OCI-LY7 (cell line): Measurements from ENCODE around the gene LYRM4. TPM values are rescaled to one million over a fixed set of nuclear protein-coding genes. Genes with fewer than 3 reads are reported as not detected.

ENCODE experiments used
- BruUV-seq: library from RNA; stranded (reverse); fragments of 400-500 nt; replicated peaks from 2 replicates; lab custom pipeline; 2021; lab: Mats Ljungman, UMichigan
- CTCF ChIA-PET: fragments of 300-600 bp; sonication (Branson Sonifier 250); formaldehyde crosslinking; loops from one replicate; lab custom pipeline; 2022; ENCODE audit warnings: antibody characterized with exemption; ENCODE audit not compliant: unreplicated experiment; lab: Charles Lee
- POLR2A ChIA-PET: fragments of 300-600 bp; sonication (Branson Sonifier 250); formaldehyde crosslinking; loops from one replicate; lab custom pipeline; 2022; ENCODE audit warnings: antibody characterized with exemption; lab: Charles Lee
- DNase-seq: peaks from one replicate; pipeline ENCODE4 v3.0.0-alpha.2; 2015; ENCODE audit warnings: low spot score
- H2AFZ ChIP-seq: fragments of 200-600 bp; sonication (generic), shearing (Covaris generic); 2 replicates; pipeline ENCODE4 v1.6.1; 2014; ENCODE audit warnings: mild to moderate bottlenecking, antibody characterized with exemption, low read length, moderate library complexity
- H3K27ac ChIP-seq: fragments of 200-600 bp; sonication (generic); 2 replicates; pipeline ENCODE4 v1.5.1; 2014; ENCODE audit warnings: mixed run types, low read depth, mild to moderate bottlenecking, moderate library complexity, low read length, inconsistent platforms; ENCODE audit not compliant: poor library complexity, severe bottlenecking
- H3K36me3 ChIP-seq: fragments of 200-600 bp; sonication (generic); 2 replicates; pipeline ENCODE4 v1.6.1; 2014; ENCODE audit warnings: mild to moderate bottlenecking, antibody characterized with exemption, low read length, moderate library complexity, mixed read lengths; ENCODE audit not compliant: insufficient read depth
- H3K4me1 ChIP-seq: fragments of 200-600 bp; sonication (generic); 2 replicates; pipeline ENCODE4 v1.5.1; 2014; ENCODE audit warnings: mild to moderate bottlenecking, low read length; ENCODE audit not compliant: insufficient read depth, poor library complexity, severe bottlenecking
- H3K4me2 ChIP-seq: fragments of 200-600 bp; sonication (generic); 2 replicates; pipeline ENCODE4 v1.6.1; 2014; ENCODE audit warnings: mild to moderate bottlenecking, low read length
- H3K4me3 ChIP-seq: fragments of 200-600 bp; sonication (generic); 2 replicates; pipeline ENCODE4 v1.5.1; 2014; ENCODE audit warnings: mild to moderate bottlenecking, low read depth, low read length; ENCODE audit not compliant: poor library complexity, severe bottlenecking
- H3K79me2 ChIP-seq: fragments of 200-600 bp; sonication (generic); 2 replicates; pipeline ENCODE4 v1.6.1; 2016; ENCODE audit warnings: low read depth, mild to moderate bottlenecking, low read length, moderate library complexity, mixed read lengths; ENCODE audit not compliant: insufficient read depth
- H3K9me2 ChIP-seq: fragments of 200-600 bp; sonication (generic); 2 replicates; pipeline ENCODE4 v1.6.1; 2016; ENCODE audit warnings: mild to moderate bottlenecking, low read length, mixed read lengths; ENCODE audit not compliant: insufficient read depth
- H3K9me3 ChIP-seq: fragments of 200-600 bp; sonication (generic); 2 replicates; pipeline ENCODE4 v1.6.1; 2014; ENCODE audit warnings: mild to moderate bottlenecking, mixed run types, low read length, mixed read lengths
- H4K20me1 ChIP-seq: fragments of 200-600 bp; sonication (generic); 2 replicates; pipeline ENCODE4 v1.6.1; 2014; ENCODE audit warnings: mild to moderate bottlenecking, antibody characterized with exemption, low read length, moderate library complexity, mixed read lengths; ENCODE audit not compliant: insufficient read depth
- CTCF ChIP-seq: fragments of 200-600 bp; sonication (generic); conservative IDR thresholded peaks from 2 replicates; pipeline ENCODE4 v1.5.1; 2014; ENCODE audit warnings: mild to moderate bottlenecking, antibody characterized with exemption, low read length, moderate library complexity, mixed read lengths
- EZH2phosphoT487 ChIP-seq: fragments of 200-600 bp; sonication (generic); IDR thresholded peaks from 2 replicates; pipeline ENCODE4 v1.6.1; 2018; ENCODE audit warnings: low read depth, borderline replicate concordance, mild to moderate bottlenecking, mixed run types, antibody characterized with exemption, low read length, moderate library complexity, mixed read lengths
- intact Hi-C: fragments of 100-400 bp; cut with micrococcal nuclease; formaldehyde crosslinking; loops from one replicate; pipeline ENCODE4 v1.10.0; 2022; ENCODE audit not compliant: unreplicated experiment
- total RNA-seq, 2 experiments: library from RNA; depleted of rRNA in 1 of 2; stranded (reverse); fragments of >200 nt in 1 of 2; shearing (Covaris generic) in 1 of 2; gene quantifications; 2 replicates each; pipeline ENCODE4 v1.2.3, GENCODE V29; 2014 to 2022

LYRM4 gene
- total RNA-seq, 2 experiments from 2014 or later = 19.6 to 34.3 TPM

- Histone ChIP-seq H2AFZ (no peak overlapping the region), H4K20me1 (peaks cover 10% of the 10 kb centered on the region; the same call in 1 of the 2 replicates)
- intact Hi-C loops = loop anchor here (1.0 to 5.0 kb wide), 2 partner anchors 91 to 160 kb away; no protein-coding TSS in a partner anchor
Observed at GRCh38 chr6:5302995-5303622, 42.4 kb upstream of the LYRM4 start.

GRCh38 chr6:5302220-5302946 is 41.6 kb upstream of the LYRM4 start:
- BruUV-seq = no TSS peak
- ChIA-PET CTCF (interaction anchor here (1.5 kb wide), 1 partner anchor 159 kb away, joined by 6 read pairs; no protein-coding TSS in a partner anchor), POLR2A (interaction anchor here (0.5 to 1.5 kb wide), 3 partner anchors 11 to 28 kb away, joined by 3 to 5 read pairs (median 3); no protein-coding TSS in a partner anchor)
- no peak overlapping the region for H3K4me2 ChIP-seq
- no peak overlapping the region for H3K27ac ChIP-seq
- H3K36me3 ChIP-seq = no peaks in the 10 kb centered on the region
- intact Hi-C loops = loop anchor here (5.0 kb wide), 1 partner anchor 90 kb away; no protein-coding TSS in a partner anchor
- H3K79me2 ChIP-seq = no peaks in the 10 kb centered on the region
- H4K20me1 ChIP-seq = peaks cover 9% of the 10 kb centered on the region; the same call in 1 of the 2 replicates
- no peaks in the 10 kb centered on the region for H3K9me3 ChIP-seq
- no peak overlapping the region for H3K4me3 ChIP-seq
- H3K9me2 ChIP-seq = no peaks in the 10 kb centered on the region
- TF ChIP-seq CTCF (no peak), EZH2phosphoT487 (no peak)
- DNase-seq = no peak
- H2AFZ ChIP-seq = no peak overlapping the region
- H3K4me1 ChIP-seq = peaks cover 7% of the 10 kb centered on the region

More at GRCh38 chr6:5302995-5303622, 42.4 kb upstream of the LYRM4 start:
- ChIA-PET POLR2A (interaction anchor here (0.5 to 1.5 kb wide), 4 partner anchors 12 to 156 kb away, joined by 3 to 5 read pairs (median 4); no protein-coding TSS in a partner anchor), CTCF (interaction anchor here (0.6 to 1.5 kb wide), 2 partner anchors 159 to 168 kb away, joined by 3 to 6 read pairs; no protein-coding TSS in a partner anchor)
- H3K9me3 ChIP-seq = no peaks in the 10 kb centered on the region
- peak; percentile 59 for DNase-seq
- no peak overlapping the region for H3K4me3 ChIP-seq
- H3K36me3 ChIP-seq = no peaks in the 10 kb centered on the region
- no TSS peak for BruUV-seq
- TF ChIP-seq EZH2phosphoT487 (no peak), CTCF (peak; percentile 74)
- H3K9me2 ChIP-seq = no peaks in the 10 kb centered on the region
- H3K4me1 ChIP-seq = peaks cover 7% of the 10 kb centered on the region
- H3K79me2 ChIP-seq = no peaks in the 10 kb centered on the region
- no peak overlapping the region for H3K4me2 ChIP-seq
- no peak overlapping the region for H3K27ac ChIP-seq
